Activated naive CD8-positive, alpha-beta T cell treated with anti-CD3 and anti-CD28 coated beads for 36 hours (primary cell): Measurements from ENCODE around the gene FAS. TPM values are rescaled to one million over a fixed set of nuclear protein-coding genes. Genes with fewer than 3 reads are reported as not detected.
"Not testable (repeated sequence)": the region's sequence is repeated elsewhere in the genome, so short reads cannot be mapped to it uniquely, and the experiment has no call there.

ENCODE experiments used
- DNase-seq: peaks from one replicate; pipeline ENCODE4 v3.0.0; 2021
- H3K27ac Mint-ChIP-seq: one replicate; pipeline ENCODE4 v1.8.0; 2022; ENCODE audit warnings: mild to moderate bottlenecking, moderate library complexity, mixed read lengths
- H3K27me3 Mint-ChIP-seq: one replicate; pipeline ENCODE4 v1.8.0; 2022; ENCODE audit warnings: mild to moderate bottlenecking, mixed read lengths
- H3K36me3 Mint-ChIP-seq: one replicate; pipeline ENCODE4 v1.8.0; 2021; ENCODE audit warnings: mild to moderate bottlenecking, mixed read lengths
- H3K4me1 Mint-ChIP-seq: one replicate; pipeline ENCODE4 v1.8.0; 2021; ENCODE audit warnings: mixed read lengths
- H3K4me3 Mint-ChIP-seq: one replicate; pipeline ENCODE4 v1.8.0; 2022; ENCODE audit warnings: mild to moderate bottlenecking, moderate library complexity, mixed read lengths
- H3K9me3 Mint-ChIP-seq: one replicate; pipeline ENCODE4 v1.8.0; 2022; ENCODE audit warnings: mixed read lengths
- total RNA-seq, 2 experiments: library from RNA; stranded (reverse); gene quantifications; one replicate each; pipeline ENCODE4 v1.2.3, GENCODE V29; 2021

Gene FAS
- total RNA-seq, 2 experiments from 2014 or later: 31.1 to 33.4 TPM

GRCh38 chr10:88995156-88995876 is 4.7 kb downstream of the FAS start:
- no peak for DNase-seq
- Mint-ChIP-seq H3K27ac (peak overlapping the region; percentile 73), H3K36me3 (peaks cover 24% of the 10 kb centered on the region), H3K9me3 (no peaks in the 10 kb centered on the region), H3K4me3 (peak overlapping the region; percentile 56), H3K27me3 (no peaks in the 10 kb centered on the region), H3K4me1 (peaks cover 50% of the 10 kb centered on the region)

- DNase-seq: no peak
- no peaks in the 10 kb centered on the region for H3K9me3 Mint-ChIP-seq
- H3K4me3 Mint-ChIP-seq: no peak overlapping the region
- no peak overlapping the region for H3K27ac Mint-ChIP-seq
- H3K27me3 Mint-ChIP-seq: no peaks in the 10 kb centered on the region
- H3K4me1 Mint-ChIP-seq: peaks cover 60% of the 10 kb centered on the region
- peaks cover 28% of the 10 kb centered on the region for H3K36me3 Mint-ChIP-seq
Measured at GRCh38 chr10:88996927-88997326, 6.3 kb downstream of the FAS start.

DNA sequence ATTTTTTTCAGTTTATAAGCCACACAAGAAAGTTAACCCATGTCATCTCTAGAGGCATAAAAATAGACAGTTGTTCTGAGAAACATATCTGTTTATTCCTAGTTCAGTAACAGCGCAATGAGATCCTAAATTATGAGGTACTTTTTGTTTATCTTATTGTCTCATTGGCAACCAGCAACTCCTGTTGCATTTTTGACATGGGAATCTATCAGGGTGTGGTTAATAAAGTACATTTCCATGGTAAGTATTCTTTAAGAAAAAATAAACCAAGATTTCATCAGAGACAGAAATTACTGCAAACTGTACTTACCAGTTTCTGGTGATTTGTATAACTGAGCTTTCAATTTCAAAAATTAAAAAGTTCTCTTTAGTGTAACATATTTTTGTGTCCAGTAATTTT is 9.0 kb downstream of the FAS start:
- H3K4me1 Mint-ChIP-seq: peaks cover 61% of the 10 kb centered on the region
- no peak overlapping the region for H3K4me3 Mint-ChIP-seq
- no peak for DNase-seq
- peaks cover 37% of the 10 kb centered on the region for H3K36me3 Mint-ChIP-seq
- H3K9me3 Mint-ChIP-seq: no peaks in the 10 kb centered on the region
- no peak overlapping the region for H3K27ac Mint-ChIP-seq
- no peaks in the 10 kb centered on the region for H3K27me3 Mint-ChIP-seq

- no peaks in the 10 kb centered on the region for H3K9me3 Mint-ChIP-seq
Measured at GRCh38 chr10:89001024-89001728, 10.6 kb downstream of the FAS start.

DNA sequence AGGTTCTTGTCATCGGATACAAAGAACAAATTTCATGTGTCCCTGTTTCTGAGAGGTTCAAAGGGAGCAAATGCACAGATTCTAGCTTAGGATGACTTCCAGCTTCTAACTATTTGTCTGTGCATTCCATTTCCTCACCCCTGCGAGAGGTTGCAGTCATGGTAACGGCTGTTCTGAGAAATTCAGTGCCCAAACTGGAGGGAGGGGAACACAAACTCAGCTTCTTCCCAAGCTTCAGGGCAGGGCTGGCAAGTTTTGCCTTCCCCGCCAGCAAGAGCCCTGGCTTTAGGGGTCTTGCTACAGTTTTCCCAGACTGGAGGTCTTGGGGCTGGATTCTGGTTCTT is 11.1 kb downstream of the FAS start:
- H3K4me3 Mint-ChIP-seq: no peak overlapping the region
- peaks cover 28% of the 10 kb centered on the region for H3K36me3 Mint-ChIP-seq
- peaks cover 45% of the 10 kb centered on the region for H3K4me1 Mint-ChIP-seq
- no peaks in the 10 kb centered on the region for H3K9me3 Mint-ChIP-seq
- no peak for DNase-seq
- H3K27ac Mint-ChIP-seq: no peak overlapping the region
- no peaks in the 10 kb centered on the region for H3K27me3 Mint-ChIP-seq

More at GRCh38 chr10:89001024-89001728, 10.6 kb downstream of the FAS start:
- Mint-ChIP-seq H3K36me3 (peaks cover 29% of the 10 kb centered on the region), H3K4me3 (no peak overlapping the region), H3K27me3 (no peaks in the 10 kb centered on the region), H3K27ac (peak overlapping the region; percentile 57), H3K4me1 (peaks cover 49% of the 10 kb centered on the region)
- DNase-seq: no peak

DNA sequence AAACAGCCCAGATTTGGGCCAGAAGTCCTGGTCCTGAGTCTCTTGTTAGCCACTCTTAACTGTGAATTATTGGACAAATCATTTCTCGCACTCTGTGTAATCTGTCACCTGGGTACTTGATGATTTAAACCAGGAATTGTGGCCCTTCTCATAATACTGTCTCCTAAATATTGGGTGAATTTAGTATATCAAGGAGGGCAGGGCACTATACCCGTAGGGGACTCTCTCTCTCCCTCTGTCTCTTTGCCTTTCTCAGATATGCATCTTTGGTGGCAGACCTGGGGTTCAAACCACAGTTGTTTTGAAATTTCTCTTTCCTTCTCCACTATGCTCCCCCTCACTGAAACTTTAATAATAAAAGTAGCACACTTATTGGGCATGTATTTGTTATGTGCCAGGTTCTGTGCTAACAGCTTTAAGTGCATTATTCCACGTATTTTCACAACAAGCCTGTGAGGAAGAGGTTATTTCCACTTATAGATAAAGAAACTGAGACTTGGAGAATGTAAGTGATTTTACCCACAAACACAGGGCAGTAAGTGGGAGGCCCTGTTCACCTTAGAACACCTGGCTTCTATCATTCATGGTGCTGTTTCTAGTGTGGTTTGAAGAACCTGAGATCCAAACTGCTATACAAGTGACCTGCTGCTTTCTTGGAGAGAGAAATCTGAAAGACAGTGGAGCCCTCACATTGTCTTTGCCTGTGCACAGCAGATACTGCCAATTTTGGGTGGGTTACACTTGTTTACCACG is 11.8 kb downstream of the FAS start:
- Mint-ChIP-seq H3K36me3 (peaks cover 28% of the 10 kb centered on the region), H3K27ac (no peak overlapping the region), H3K9me3 (no peaks in the 10 kb centered on the region), H3K4me1 (peaks cover 38% of the 10 kb centered on the region), H3K27me3 (no peaks in the 10 kb centered on the region), H3K4me3 (no peak overlapping the region)
- DNase-seq: no peak

DNA sequence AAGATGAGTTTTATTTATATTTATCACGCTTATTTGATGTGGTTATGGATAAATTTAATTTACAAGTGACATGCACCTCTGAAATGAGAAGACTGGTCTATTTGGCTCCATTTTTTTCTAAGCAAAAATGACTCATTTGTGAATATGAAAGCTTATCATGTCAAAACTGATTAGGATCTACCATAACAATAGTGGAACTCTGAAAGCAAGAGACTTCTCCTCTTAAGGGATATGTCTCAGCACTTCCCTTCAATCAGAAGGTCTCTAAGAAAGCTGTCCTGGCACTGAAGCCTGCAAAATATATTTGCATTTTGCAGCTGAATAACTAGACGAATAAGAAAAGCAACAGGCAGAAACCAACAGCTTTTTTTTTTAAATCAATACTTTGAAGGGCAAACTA is 12.7 kb downstream of the FAS start:
- Mint-ChIP-seq H3K36me3 (peaks cover 34% of the 10 kb centered on the region), H3K4me3 (no peak overlapping the region), H3K4me1 (peaks cover 36% of the 10 kb centered on the region), H3K27ac (no peak overlapping the region), H3K27me3 (no peaks in the 10 kb centered on the region), H3K9me3 (no peaks in the 10 kb centered on the region)
- no peak for DNase-seq

GRCh38 chr10:89007129-89007893 is 16.7 kb downstream of the FAS start:
- Mint-ChIP-seq H3K9me3 (no peaks in the 10 kb centered on the region), H3K27ac (no peak overlapping the region), H3K4me3 (no peak overlapping the region), H3K4me1 (peaks cover 12% of the 10 kb centered on the region), H3K36me3 (peaks cover 46% of the 10 kb centered on the region), H3K27me3 (no peaks in the 10 kb centered on the region)
- no peak for DNase-seq

DNA sequence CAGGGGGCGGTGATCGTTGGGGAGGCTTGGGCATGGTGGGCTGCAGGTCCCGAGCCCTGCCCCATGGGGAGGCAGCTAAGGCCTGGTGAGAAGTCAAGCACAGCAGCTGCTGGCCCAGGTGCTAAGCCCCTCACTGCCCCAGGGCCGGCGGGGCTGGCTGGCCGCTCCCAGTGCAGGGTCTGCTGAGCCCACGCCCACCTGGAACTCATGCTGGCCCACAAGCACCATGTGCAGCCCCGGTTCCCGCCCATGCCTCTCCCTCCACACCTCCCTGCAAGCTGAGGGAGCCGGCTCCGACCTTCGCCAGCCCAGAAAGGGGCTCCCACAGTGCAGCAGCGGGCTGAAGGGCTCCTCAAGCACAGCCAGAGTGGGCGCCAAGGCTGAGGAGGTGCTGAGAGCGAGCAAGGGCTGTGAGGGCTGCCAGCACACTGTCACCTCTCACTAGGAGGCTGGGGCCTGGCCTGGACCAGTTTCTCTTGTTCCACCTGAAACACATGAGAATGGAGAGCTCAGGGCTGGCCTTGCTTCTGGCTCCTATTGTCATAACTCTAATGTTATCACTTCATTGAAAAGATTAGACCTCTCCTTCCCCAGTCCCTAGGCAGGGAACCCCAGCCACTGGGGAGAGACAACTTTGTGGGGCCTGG is 28.2 kb downstream of the FAS start:
- H3K4me1 Mint-ChIP-seq, H3K27ac Mint-ChIP-seq, H3K9me3 Mint-ChIP-seq, H3K27me3 Mint-ChIP-seq, H3K4me3 Mint-ChIP-seq, DNase-seq: not testable (repeated sequence)
- H3K36me3 Mint-ChIP-seq: peaks cover 50% of the 10 kb centered on the region

- H3K9me3 Mint-ChIP-seq: peaks cover 5% of the 10 kb centered on the region
- DNase-seq: no peak
- H3K4me1 Mint-ChIP-seq: peaks cover 10% of the 10 kb centered on the region
- no peaks in the 10 kb centered on the region for H3K27me3 Mint-ChIP-seq
- H3K36me3 Mint-ChIP-seq: peaks cover 41% of the 10 kb centered on the region
- no peak overlapping the region for H3K27ac Mint-ChIP-seq
- H3K4me3 Mint-ChIP-seq: no peak overlapping the region
Measured at GRCh38 chr10:89019569-89020327, 29.1 kb downstream of the FAS start.

- peaks cover 37% of the 10 kb centered on the region for H3K36me3 Mint-ChIP-seq
- not testable (repeated sequence) for H3K27ac Mint-ChIP-seq, H3K4me1 Mint-ChIP-seq, H3K27me3 Mint-ChIP-seq, H3K9me3 Mint-ChIP-seq, DNase-seq, H3K4me3 Mint-ChIP-seq
Measured at GRCh38 chr10:89021526-89021925, 30.9 kb downstream of the FAS start.

DNA sequence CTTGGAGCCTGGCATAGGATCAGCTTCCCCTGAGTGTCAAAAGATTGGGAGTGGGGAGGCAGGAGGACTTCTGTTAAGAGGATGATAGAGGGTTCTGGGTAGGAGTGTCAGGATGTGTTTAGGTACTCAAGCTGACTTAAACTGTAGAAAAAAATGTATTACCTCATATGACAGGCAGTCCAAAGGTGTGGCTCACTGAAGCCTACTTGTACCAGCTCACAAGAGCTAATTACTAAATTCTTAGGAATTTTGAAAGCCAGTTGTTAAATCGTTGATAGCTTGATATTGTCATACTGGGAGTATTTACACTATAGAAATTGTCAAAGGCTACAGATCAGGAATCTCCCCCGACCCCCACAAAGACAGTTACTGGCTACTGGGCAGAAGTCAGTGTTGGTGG is 32.1 kb downstream of the FAS start:
- Mint-ChIP-seq H3K36me3 (peaks cover 33% of the 10 kb centered on the region), H3K27ac (no peak overlapping the region), H3K27me3 (no peaks in the 10 kb centered on the region), H3K9me3 (peaks cover 5% of the 10 kb centered on the region), H3K4me1 (peaks cover 4% of the 10 kb centered on the region), H3K4me3 (no peak overlapping the region)
- no peak for DNase-seq

- H3K36me3 Mint-ChIP-seq: peaks cover 12% of the 10 kb centered on the region
- no peak overlapping the region for H3K27ac Mint-ChIP-seq
- H3K4me3 Mint-ChIP-seq: no peak overlapping the region
- H3K4me1 Mint-ChIP-seq: peaks cover 6% of the 10 kb centered on the region
- no peak for DNase-seq
- no peaks in the 10 kb centered on the region for H3K9me3 Mint-ChIP-seq
- H3K27me3 Mint-ChIP-seq: no peaks in the 10 kb centered on the region
Measured at GRCh38 chr10:89025453-89025852, 34.9 kb downstream of the FAS start.

DNA sequence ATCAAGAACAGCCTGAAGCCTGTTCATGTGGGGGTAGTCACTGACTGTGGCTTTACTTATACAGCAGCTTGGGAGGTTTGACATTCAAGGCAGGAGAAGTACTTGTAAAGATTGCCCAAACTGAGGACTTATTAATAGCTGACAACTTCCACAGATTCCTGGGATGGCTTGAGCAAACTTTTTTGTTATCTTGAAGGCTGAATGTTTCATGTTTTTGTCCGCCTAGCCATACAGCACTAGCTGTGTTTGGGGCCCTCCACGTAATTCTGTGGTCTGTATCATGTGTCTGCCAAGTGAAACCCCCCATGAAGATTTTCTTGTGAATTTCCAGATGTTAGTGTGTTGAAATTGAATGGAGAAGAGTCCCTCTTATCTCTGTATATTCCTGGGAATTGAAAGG is 38.6 kb downstream of the FAS start:
- no peak overlapping the region for H3K27ac Mint-ChIP-seq
- no peak overlapping the region for H3K4me3 Mint-ChIP-seq
- H3K4me1 Mint-ChIP-seq: peaks cover 26% of the 10 kb centered on the region
- no peaks in the 10 kb centered on the region for H3K27me3 Mint-ChIP-seq
- no peak for DNase-seq
- peaks cover 1% of the 10 kb centered on the region for H3K36me3 Mint-ChIP-seq
- H3K9me3 Mint-ChIP-seq: no peaks in the 10 kb centered on the region
